Epithelial cell of proximal tubule (primary cell): Measurements from ENCODE around the gene MRPL1. TPM values are rescaled to one million over a fixed set of nuclear protein-coding genes. Genes with fewer than 3 reads are reported as not detected.
"Not testable (repeated sequence)": the region's sequence is repeated elsewhere in the genome, so short reads cannot be mapped to it uniquely, and the experiment has no call there.

Experiments used
- DNase-seq: peaks from one replicate; pipeline ENCODE4 v3.0.0-alpha.2; 2011; ENCODE audit warnings: low read depth
- H3K4me3 ChIP-seq: 2 replicates; pipeline ENCODE4 v1.5.1; 2011; ENCODE audit warnings: low read depth, mild to moderate bottlenecking, low read length
- CTCF ChIP-seq: conservative IDR thresholded peaks from 2 replicates; pipeline ENCODE4 v1.5.1; 2012; ENCODE audit warnings: low read depth, mild to moderate bottlenecking, low read length
- total RNA-seq: library from RNA; depleted of rRNA; stranded (reverse); fragments of >200 nt; gene quantifications from 2 replicates; pipeline ENCODE4 v1.2.3, GENCODE V29; 2015

The MRPL1 gene
- total RNA-seq, 1 donor from 2014 or later, result 54.2 TPM

- not testable (repeated sequence) for H3K4me3 ChIP-seq, DNase-seq
These were observed 121.1 kb downstream of the MRPL1 start for GRCh38 chr4:77983612-77984311.

DNA sequence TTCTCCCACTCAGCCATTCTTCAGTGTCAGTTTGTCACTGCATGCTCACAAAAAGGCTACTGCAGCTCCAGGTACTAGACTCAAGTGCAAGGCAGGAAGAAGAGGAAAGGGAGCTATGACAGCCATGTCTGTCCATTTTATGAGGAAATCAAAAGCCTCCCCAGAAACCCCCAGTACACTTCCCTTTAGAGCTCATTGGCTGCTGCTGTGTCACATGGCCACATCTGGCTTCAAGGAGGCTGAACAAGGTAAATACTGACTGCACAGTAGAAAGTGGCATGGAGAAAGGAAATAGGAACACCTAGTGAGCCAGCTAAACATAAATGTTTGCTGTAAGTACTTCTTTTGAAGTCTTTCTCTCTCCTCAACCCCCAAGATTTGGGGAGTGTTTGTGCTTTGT, 127.3 kb downstream of the MRPL1 start:
- no peak overlapping the region for H3K4me3 ChIP-seq
- no peak for TF ChIP-seq CTCF
- DNase-seq, result no peak

GRCh38 chr4:77990456-77990855, 127.8 kb downstream of the MRPL1 start:
- TF ChIP-seq CTCF, result no peak
- no peak for DNase-seq
- H3K4me3 ChIP-seq, result no peak overlapping the region

DNA sequence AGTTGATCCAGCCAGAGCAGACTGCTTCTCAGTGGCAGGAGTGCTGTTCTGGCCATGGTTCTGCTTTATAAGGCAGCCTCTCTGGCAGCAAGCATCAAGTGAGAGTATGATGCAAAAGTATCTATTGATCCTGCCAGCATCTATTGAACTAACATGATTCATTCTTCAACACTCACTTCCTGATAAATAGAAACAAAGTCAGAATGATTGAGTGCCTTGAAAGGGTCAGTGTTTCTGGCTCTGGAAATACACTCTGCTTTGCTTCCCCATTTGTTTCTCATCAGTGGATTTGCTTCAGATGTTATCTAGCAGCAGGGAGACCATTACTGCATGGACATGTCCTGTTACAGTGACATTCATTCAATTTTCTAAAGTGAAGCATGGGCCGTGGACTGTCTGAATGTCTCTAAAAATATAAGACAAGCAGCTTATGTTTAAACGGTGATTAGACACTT, 128.3 kb downstream of the MRPL1 start:
- H3K4me3 ChIP-seq, result no peak overlapping the region
- DNase-seq, result no peak
- no peak for TF ChIP-seq CTCF

GRCh38 chr4:77992581-77992980, 130.0 kb downstream of the MRPL1 start:
- H3K4me3 ChIP-seq, result no peak overlapping the region
- TF ChIP-seq CTCF, result no peak
- DNase-seq, result no peak

DNA sequence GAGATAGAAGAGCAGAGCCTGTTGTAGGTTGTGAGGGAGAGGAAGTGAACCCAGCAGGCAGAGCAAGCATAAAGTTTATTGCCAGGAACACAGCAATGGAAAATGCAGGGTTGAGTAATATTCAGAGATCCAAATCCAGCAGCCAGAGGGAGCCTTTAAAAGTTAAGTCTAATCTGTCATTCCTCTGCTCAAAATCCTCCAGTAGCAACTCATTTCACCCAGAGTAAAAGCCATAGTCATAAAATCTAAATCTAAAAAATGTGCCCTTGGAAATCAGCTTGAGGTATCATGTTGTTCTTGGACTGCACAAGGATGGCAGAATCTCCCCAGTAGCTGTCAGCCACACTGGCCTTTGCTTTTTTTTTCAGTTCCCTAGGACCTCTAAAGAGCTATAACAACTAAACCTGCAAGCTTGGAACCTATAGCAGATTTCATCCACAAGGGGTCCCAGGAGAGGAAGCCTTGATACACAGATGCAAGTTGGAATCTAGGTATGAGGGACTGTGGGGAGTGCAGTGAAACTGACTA, 131.6 kb downstream of the MRPL1 start:
- no peak for DNase-seq
- H3K4me3 ChIP-seq, result no peak overlapping the region
- TF ChIP-seq CTCF, result peak; percentile 79

- no peak for TF ChIP-seq CTCF
- H3K4me3 ChIP-seq, result no peak overlapping the region
- DNase-seq, result no peak
These were observed 133.4 kb downstream of the MRPL1 start for GRCh38 chr4:77996076-77996475.
